Measurements from ENCODE around the gene TBCD.
"Not testable (repeated sequence)": the region's sequence is repeated elsewhere in the genome, so short reads cannot be mapped to it uniquely, and the experiment has no call there.

TBCD gene

GRCh38 chr17:82769041-82769440 lies 17.2 kb downstream of the TBCD start:
- no CpG with 5 or more reads among the region's 7 CpGs for WGBS, 2 donors (ENCODE audit: extremely low coverage in 2 of 2, insufficient read length in 2 of 2, insufficient replicate concordance in 1 of 2)
- H3K36me3 ChIP-seq (replicated peaks in 1 of 2; ENCODE audit: control insufficient read depth in 2 of 2, insufficient read depth in 2 of 2, low read length in 2 of 2) = peaks cover 33 to 88% of the 10 kb centered on the region in 2 donors

DNA sequence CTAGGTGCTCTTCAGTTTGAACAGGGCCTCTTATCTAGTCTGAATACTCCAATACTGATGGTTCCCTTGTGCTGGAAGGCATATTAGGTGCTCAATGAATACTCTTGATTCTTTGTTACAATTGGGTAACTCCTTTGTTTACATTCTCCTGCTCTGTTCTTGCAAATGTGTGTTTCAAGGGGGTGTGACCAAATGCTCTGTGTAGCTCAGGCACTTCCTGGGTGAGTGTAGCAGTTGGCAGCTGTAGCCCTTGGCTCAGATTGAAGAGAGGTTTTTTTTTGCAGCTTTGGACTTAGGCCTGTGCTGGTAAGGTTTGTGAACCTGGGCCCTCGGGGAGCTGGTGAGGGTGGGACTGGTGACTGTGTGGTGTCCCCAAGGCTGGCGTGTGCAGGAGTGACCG lies 20.2 kb downstream of the TBCD start:
- Histone ChIP-seq H3K27ac (replicated peaks; ENCODE audit: low read length) (no peak overlapping the region), H3K18ac (ENCODE audit: low read length) (no peak overlapping the region), H4K8ac (ENCODE audit: low read depth, low read length) (no peak overlapping the region), H2AFZ (ENCODE audit: low read length) (no peak overlapping the region), H3K4me2 (ENCODE audit: insufficient read depth, low read length, poor library complexity, severe bottlenecking) (no peak overlapping the region), H2AK5ac (ENCODE audit: low read depth, low read length) (no peak overlapping the region), H3K4me3 (ENCODE audit: low read length in 2 of 2) (no peak overlapping the region), H4K91ac (ENCODE audit: low read depth, low read length, poor library complexity) (no peak overlapping the region), H3K36me3 (replicated peaks in 1 of 2; ENCODE audit: control insufficient read depth in 2 of 2, insufficient read depth in 2 of 2, low read length in 2 of 2) (peaks cover 40 to 85% of the 10 kb centered on the region in 2 donors), H3K9ac (ENCODE audit: low read depth, low read length, poor library complexity) (no peak overlapping the region), H3K4ac (ENCODE audit: low read length) (no peak overlapping the region), H3K23ac (ENCODE audit: low read depth, low read length, poor library complexity) (no peak overlapping the region), H3K14ac (ENCODE audit: low read length) (no peak overlapping the region), H2BK120ac (ENCODE audit: low read depth, low read length) (no peak overlapping the region), H3K79me1 (ENCODE audit: low read depth, low read length) (peaks cover under 1% of the 10 kb centered on the region), H3K27me3 (ENCODE audit: control insufficient read depth in 3 of 3, insufficient read depth in 3 of 3, low read depth in 1 of 3, low read length in 3 of 3) (no peaks in the 10 kb centered on the region), H2BK5ac (ENCODE audit: low read length) (no peak overlapping the region), H2BK15ac (ENCODE audit: low read length) (no peak overlapping the region), H3K9me3 (replicated peaks in 1 of 2; ENCODE audit: control insufficient read depth in 2 of 2, insufficient read depth in 1 of 2, low read depth in 1 of 2, low read length in 2 of 2) (peaks cover 4% of the 10 kb centered on the region in 2 donors), H2BK12ac (ENCODE audit: low read length) (no peak overlapping the region), H3K4me1 (ENCODE audit: control insufficient read depth in 2 of 2, insufficient read depth in 1 of 2, low read depth in 1 of 2, low read length in 2 of 2) (no peaks in the 10 kb centered on the region)
- DNase-seq (ENCODE audit: low spot score) = no peak
- WGBS, 2 donors (ENCODE audit: extremely low coverage in 2 of 2, insufficient read length in 2 of 2, insufficient replicate concordance in 1 of 2) = no CpG with 5 or more reads among the region's 3 CpGs

More at GRCh38 chr17:82769041-82769440, 17.2 kb downstream of the TBCD start:
- Histone ChIP-seq H3K27me3 (ENCODE audit: control insufficient read depth in 3 of 3, insufficient read depth in 3 of 3, low read depth in 1 of 3, low read length in 3 of 3) (no peaks in the 10 kb centered on the region), H3K9me3 (replicated peaks in 1 of 2; ENCODE audit: control insufficient read depth in 2 of 2, insufficient read depth in 1 of 2, low read depth in 1 of 2, low read length in 2 of 2) (peaks cover 0 to 4% of the 10 kb centered on the region in 2 donors), H2BK12ac (ENCODE audit: low read length) (no peak overlapping the region), H3K4ac (ENCODE audit: low read length) (no peak overlapping the region), H3K79me1 (ENCODE audit: low read depth, low read length) (peaks cover 4% of the 10 kb centered on the region), H3K27ac (replicated peaks; ENCODE audit: low read length) (no peak overlapping the region), H2BK5ac (ENCODE audit: low read length) (no peak overlapping the region), H3K9ac (ENCODE audit: low read depth, low read length, poor library complexity) (no peak overlapping the region), H3K23ac (ENCODE audit: low read depth, low read length, poor library complexity) (no peak overlapping the region), H2BK15ac (ENCODE audit: low read length) (no peak overlapping the region), H4K8ac (ENCODE audit: low read depth, low read length) (no peak overlapping the region), H3K18ac (ENCODE audit: low read length) (no peak overlapping the region), H3K4me3 (ENCODE audit: low read length in 2 of 2) (no peak overlapping the region), H2AK5ac (ENCODE audit: low read depth, low read length) (no peak overlapping the region), H2BK120ac (ENCODE audit: low read depth, low read length) (no peak overlapping the region), H3K14ac (ENCODE audit: low read length) (no peak overlapping the region), H4K91ac (ENCODE audit: low read depth, low read length, poor library complexity) (no peak overlapping the region), H3K4me1 (ENCODE audit: control insufficient read depth in 2 of 2, insufficient read depth in 1 of 2, low read depth in 1 of 2, low read length in 2 of 2) (no peaks in the 10 kb centered on the region), H3K4me2 (ENCODE audit: insufficient read depth, low read length, poor library complexity, severe bottlenecking) (no peak overlapping the region), H2AFZ (ENCODE audit: low read length) (no peak overlapping the region)
- DNase-seq (ENCODE audit: low spot score) = no peak

DNA sequence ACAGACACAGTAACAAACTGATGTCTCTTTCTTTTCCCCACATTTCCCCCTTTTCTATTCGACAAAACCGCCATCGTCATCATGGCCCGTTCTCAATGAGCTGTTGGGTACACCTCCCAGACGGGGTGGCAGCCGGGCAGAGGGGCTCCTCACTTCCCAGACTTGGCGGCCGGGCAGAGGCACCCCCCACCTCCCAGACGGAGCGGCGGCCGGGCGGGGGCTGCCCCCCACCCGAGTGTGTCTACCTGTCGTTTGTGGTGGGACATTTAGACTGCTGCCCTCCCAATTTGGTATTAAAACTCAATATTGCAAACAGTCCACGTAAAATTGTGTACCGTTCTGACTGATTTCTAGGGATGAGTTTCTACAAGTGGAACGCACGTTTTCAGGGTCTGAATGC lies 22.6 kb downstream of the TBCD start:
- not testable (repeated sequence) for H2BK12ac ChIP-seq (ENCODE audit: low read length); H2AFZ ChIP-seq (ENCODE audit: low read length); H3K27ac ChIP-seq (replicated peaks; ENCODE audit: low read length); H3K23ac ChIP-seq (ENCODE audit: low read depth, low read length, poor library complexity); H3K27me3 ChIP-seq (ENCODE audit: control insufficient read depth in 3 of 3, insufficient read depth in 3 of 3, low read depth in 1 of 3, low read length in 3 of 3); H2BK15ac ChIP-seq (ENCODE audit: low read length); H3K18ac ChIP-seq (ENCODE audit: low read length); H3K4me3 ChIP-seq (ENCODE audit: low read length in 2 of 2); H3K9ac ChIP-seq (ENCODE audit: low read depth, low read length, poor library complexity); H3K9me3 ChIP-seq (replicated peaks in 1 of 2; ENCODE audit: control insufficient read depth in 2 of 2, insufficient read depth in 1 of 2, low read depth in 1 of 2, low read length in 2 of 2); H4K8ac ChIP-seq (ENCODE audit: low read depth, low read length); DNase-seq (ENCODE audit: low spot score); H3K4me2 ChIP-seq (ENCODE audit: insufficient read depth, low read length, poor library complexity, severe bottlenecking); H2BK120ac ChIP-seq (ENCODE audit: low read depth, low read length); H4K91ac ChIP-seq (ENCODE audit: low read depth, low read length, poor library complexity); H3K4me1 ChIP-seq (ENCODE audit: control insufficient read depth in 2 of 2, insufficient read depth in 1 of 2, low read depth in 1 of 2, low read length in 2 of 2); H3K79me1 ChIP-seq (ENCODE audit: low read depth, low read length); H2AK5ac ChIP-seq (ENCODE audit: low read depth, low read length); H2BK5ac ChIP-seq (ENCODE audit: low read length); H3K14ac ChIP-seq (ENCODE audit: low read length); H3K4ac ChIP-seq (ENCODE audit: low read length)
- WGBS, 2 donors (ENCODE audit: extremely low coverage in 2 of 2, insufficient read length in 2 of 2, insufficient replicate concordance in 1 of 2) = no CpG with 5 or more reads among the region's 19 CpGs
- H3K36me3 ChIP-seq (replicated peaks in 1 of 2; ENCODE audit: control insufficient read depth in 2 of 2, insufficient read depth in 2 of 2, low read length in 2 of 2) = peaks cover 31 to 76% of the 10 kb centered on the region in 2 donors

GRCh38 chr17:82775001-82775823 lies 23.3 kb downstream of the TBCD start:
- H2BK12ac ChIP-seq (ENCODE audit: low read length) = no peak overlapping the region
- H2AK5ac ChIP-seq (ENCODE audit: low read depth, low read length) = no peak overlapping the region
- no peak overlapping the region for H2AFZ ChIP-seq (ENCODE audit: low read length)
- H3K14ac ChIP-seq (ENCODE audit: low read length) = no peak overlapping the region
- H3K27ac ChIP-seq (replicated peaks; ENCODE audit: low read length) = no peak overlapping the region
- H3K4me1 ChIP-seq (ENCODE audit: control insufficient read depth in 2 of 2, insufficient read depth in 1 of 2, low read depth in 1 of 2, low read length in 2 of 2) = no peaks in the 10 kb centered on the region
- H2BK5ac ChIP-seq (ENCODE audit: low read length) = no peak overlapping the region
- H3K36me3 ChIP-seq (replicated peaks in 1 of 2; ENCODE audit: control insufficient read depth in 2 of 2, insufficient read depth in 2 of 2, low read length in 2 of 2) = peaks cover 30 to 72% of the 10 kb centered on the region in 2 donors
- H3K79me1 ChIP-seq (ENCODE audit: low read depth, low read length) = peaks cover 6% of the 10 kb centered on the region
- no peak overlapping the region for H3K23ac ChIP-seq (ENCODE audit: low read depth, low read length, poor library complexity)
- no peak overlapping the region for H2BK120ac ChIP-seq (ENCODE audit: low read depth, low read length)
- no peak overlapping the region for H2BK15ac ChIP-seq (ENCODE audit: low read length)
- H4K91ac ChIP-seq (ENCODE audit: low read depth, low read length, poor library complexity) = no peak overlapping the region
- H3K4me3 ChIP-seq (ENCODE audit: low read length in 2 of 2) = no peak overlapping the region
- no peak overlapping the region for H3K4ac ChIP-seq (ENCODE audit: low read length)
- no peak overlapping the region for H4K8ac ChIP-seq (ENCODE audit: low read depth, low read length)
- DNase-seq (ENCODE audit: low spot score) = peak; percentile 43
- no peak overlapping the region for H3K18ac ChIP-seq (ENCODE audit: low read length)
- no peaks in the 10 kb centered on the region for H3K27me3 ChIP-seq (ENCODE audit: control insufficient read depth in 3 of 3, insufficient read depth in 3 of 3, low read depth in 1 of 3, low read length in 3 of 3)
- H3K9me3 ChIP-seq (replicated peaks in 1 of 2; ENCODE audit: control insufficient read depth in 2 of 2, insufficient read depth in 1 of 2, low read depth in 1 of 2, low read length in 2 of 2) = peaks cover 0 to 4% of the 10 kb centered on the region in 2 donors
- H3K4me2 ChIP-seq (ENCODE audit: insufficient read depth, low read length, poor library complexity, severe bottlenecking) = no peak overlapping the region
- no peak overlapping the region for H3K9ac ChIP-seq (ENCODE audit: low read depth, low read length, poor library complexity)
- WGBS, 2 donors (ENCODE audit: extremely low coverage in 2 of 2, insufficient read length in 2 of 2, insufficient replicate concordance in 1 of 2) = no CpG with 5 or more reads among the region's 34 CpGs
